ENCODE measurements around the gene NDUFA6. TPM values are rescaled to one million over a fixed set of nuclear protein-coding genes. Genes with fewer than 3 reads are reported as not detected.

Gene NDUFA6
- total RNA-seq, 2 experiments from 2014 or later, result 94.8 to 97.1 TPM

Other genes starting within 250 kb of the NDUFA6 start
- gene SHISA8, start 175.7 kb downstream of the NDUFA6 start, total RNA-seq, result not detected
- 1 to 10 TPM; 2.3 to 2.6 TPM for gene TNFRSF13C, start 164.0 kb downstream of the NDUFA6 start, total RNA-seq
- 10 to 100 TPM; 71.8 to 81.2 TPM for gene CENPM, start 143.6 kb downstream of the NDUFA6 start, total RNA-seq
- gene SEPTIN3, start 121.3 kb downstream of the NDUFA6 start, total RNA-seq, result 1 to 10 TPM; 2.8 to 3.2 TPM
- 1 to 10 TPM; 2.0 to 2.3 TPM for gene WBP2NL, start 92.0 kb downstream of the NDUFA6 start, total RNA-seq
- gene NAGA, start 20.0 kb downstream of the NDUFA6 start, total RNA-seq, result 10 to 100 TPM; 33.7 to 35.0 TPM
- 1 to 10 TPM; 3.6 to 4.5 TPM for gene PHETA2, start 16.5 kb downstream of the NDUFA6 start, total RNA-seq
- 10 to 100 TPM; 92.7 to 98.1 TPM for gene SMDT1, start 11.1 kb downstream of the NDUFA6 start, total RNA-seq
- 1 to 10 TPM; 1.9 to 2.4 TPM for gene CYP2D6, start 40.0 kb upstream of the NDUFA6 start, total RNA-seq
- 10 to 100 TPM; 73.2 to 77.3 TPM for gene TCF20, start 179.9 kb upstream of the NDUFA6 start, total RNA-seq